ENCODE measurements around the gene CXCL12. TPM values are rescaled to one million over a fixed set of nuclear protein-coding genes. Genes with fewer than 3 reads are reported as not detected.

CXCL12 gene
- total and polyA plus RNA-seq, 4 donors, result 23.8 to 66.3 (median 41.8) TPM

DNA sequence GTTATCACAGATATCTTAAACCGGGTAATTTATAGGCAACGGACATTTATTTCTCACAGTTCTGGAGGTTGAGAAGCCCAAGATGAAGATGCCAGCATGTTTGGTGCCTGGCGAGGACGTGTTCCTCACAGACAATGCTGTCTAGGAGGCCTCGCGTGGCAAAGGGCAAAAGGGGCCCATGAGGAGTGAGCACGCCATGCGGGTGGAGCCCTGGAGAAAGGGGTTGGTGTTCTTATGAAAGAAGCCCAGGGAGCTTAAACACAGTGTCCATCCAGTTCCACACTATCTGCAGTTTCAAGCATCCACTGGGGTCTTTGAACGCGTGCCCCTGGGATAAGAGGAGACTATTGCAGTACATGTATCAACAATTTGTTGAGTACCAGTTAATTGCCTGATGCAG is 51.4 kb downstream of the CXCL12 start (continued):
- TF ChIP-seq, protein P1, sequence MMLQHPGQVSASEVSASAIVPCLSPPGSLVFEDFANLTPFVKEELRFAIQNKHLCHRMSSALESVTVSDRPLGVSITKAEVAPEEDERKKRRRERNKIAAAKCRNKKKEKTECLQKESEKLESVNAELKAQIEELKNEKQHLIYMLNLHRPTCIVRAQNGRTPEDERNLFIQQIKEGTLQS (IDR thresholded peaks at IDR 0.05), result no peak
- TF ChIP-seq JUND (IDR thresholded peaks at IDR 0.05) (no peak), RAD21 (IDR thresholded peaks at IDR 0.05) (no peak)
- TF ChIP-seq, protein P2, sequence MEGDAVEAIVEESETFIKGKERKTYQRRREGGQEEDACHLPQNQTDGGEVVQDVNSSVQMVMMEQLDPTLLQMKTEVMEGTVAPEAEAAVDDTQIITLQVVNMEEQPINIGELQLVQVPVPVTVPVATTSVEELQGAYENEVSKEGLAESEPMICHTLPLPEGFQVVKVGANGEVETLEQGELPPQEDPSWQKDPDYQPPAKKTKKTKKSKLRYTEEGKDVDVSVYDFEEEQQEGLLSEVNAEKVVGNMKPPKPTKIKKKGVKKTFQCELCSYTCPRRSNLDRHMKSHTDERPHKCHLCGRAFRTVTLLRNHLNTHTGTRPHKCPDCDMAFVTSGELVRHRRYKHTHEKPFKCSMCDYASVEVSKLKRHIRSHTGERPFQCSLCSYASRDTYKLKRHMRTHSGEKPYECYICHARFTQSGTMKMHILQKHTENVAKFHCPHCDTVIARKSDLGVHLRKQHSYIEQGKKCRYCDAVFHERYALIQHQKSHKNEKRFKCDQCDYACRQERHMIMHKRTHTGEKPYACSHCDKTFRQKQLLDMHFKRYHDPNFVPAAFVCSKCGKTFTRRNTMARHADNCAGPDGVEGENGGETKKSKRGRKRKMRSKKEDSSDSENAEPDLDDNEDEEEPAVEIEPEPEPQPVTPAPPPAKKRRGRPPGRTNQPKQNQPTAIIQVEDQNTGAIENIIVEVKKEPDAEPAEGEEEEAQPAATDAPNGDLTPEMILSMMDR (IDR thresholded peaks at IDR 0.05; ENCODE audit: low read depth, low read length, missing input control), result no peak

DNA sequence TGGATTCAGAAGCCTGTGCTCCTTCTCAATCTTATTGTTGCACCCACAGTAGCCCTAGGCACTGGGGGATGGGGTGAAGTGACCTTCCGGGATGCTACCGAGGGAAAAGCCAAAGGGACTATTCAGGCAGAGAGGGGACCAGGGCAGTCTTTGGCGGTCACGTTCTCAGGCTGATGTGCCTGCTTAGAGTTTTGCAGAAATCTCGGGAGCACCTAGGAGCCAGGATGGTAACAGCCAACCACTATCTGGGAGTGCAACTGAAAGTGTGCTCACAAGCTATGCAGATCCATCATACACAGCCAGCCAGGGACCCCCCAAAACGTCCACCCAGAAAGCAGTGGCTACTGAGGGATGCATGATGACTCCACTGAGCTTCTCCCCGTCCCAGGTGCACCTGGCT is 52.4 kb downstream of the CXCL12 start:
- Histone ChIP-seq H3K27me3 (ENCODE audit: control insufficient read depth in 4 of 4, insufficient read depth in 4 of 4, low read length in 3 of 4) (no peaks in the 10 kb centered on the region), H3K9ac (ENCODE audit: low read depth in 1 of 2, low read length in 2 of 2) (no peak overlapping the region), H3K4me3 (ENCODE audit: low read depth in 1 of 3, low read length in 3 of 3) (no peak overlapping the region), H3K4me1 (ENCODE audit: control insufficient read depth in 4 of 4, insufficient read depth in 4 of 4, low read length in 3 of 4) (no peaks in the 10 kb centered on the region), H3K36me3 (ENCODE audit: control insufficient read depth in 4 of 4, insufficient read depth in 3 of 4, low read depth in 1 of 4, low read length in 3 of 4) (no peaks in the 10 kb centered on the region), H3K27ac (ENCODE audit: low read depth in 1 of 2, low read length in 2 of 2) (no peak overlapping the region), H3K9me3 (ENCODE audit: control insufficient read depth in 4 of 4, low read length in 3 of 4) (no peaks in the 10 kb centered on the region)
- no peak for TF ChIP-seq FOXA2 (IDR thresholded peaks at IDR 0.05)
- no peak for TF ChIP-seq JUND (IDR thresholded peaks at IDR 0.05)
- TF ChIP-seq GABPA (IDR thresholded peaks at IDR 0.05 in 1 of 2, conservative IDR thresholded peaks at IDR 0.05 in 1 of 2), result no peak
- no peak for TF ChIP-seq HNF4A (conservative IDR thresholded peaks at IDR 0.05)
- TF ChIP-seq, protein P2 (IDR thresholded peaks at IDR 0.05; ENCODE audit: low read depth, low read length, missing input control), result no peak
- TF ChIP-seq TAF1 (conservative IDR thresholded peaks at IDR 0.05), result no peak
- no peak for TF ChIP-seq SP1 (IDR thresholded peaks at IDR 0.05)
- no peak for TF ChIP-seq HNF4G (IDR thresholded peaks at IDR 0.05)
- TF ChIP-seq YY1 (IDR thresholded peaks at IDR 0.05), result no peak
- TF ChIP-seq, protein P3, sequence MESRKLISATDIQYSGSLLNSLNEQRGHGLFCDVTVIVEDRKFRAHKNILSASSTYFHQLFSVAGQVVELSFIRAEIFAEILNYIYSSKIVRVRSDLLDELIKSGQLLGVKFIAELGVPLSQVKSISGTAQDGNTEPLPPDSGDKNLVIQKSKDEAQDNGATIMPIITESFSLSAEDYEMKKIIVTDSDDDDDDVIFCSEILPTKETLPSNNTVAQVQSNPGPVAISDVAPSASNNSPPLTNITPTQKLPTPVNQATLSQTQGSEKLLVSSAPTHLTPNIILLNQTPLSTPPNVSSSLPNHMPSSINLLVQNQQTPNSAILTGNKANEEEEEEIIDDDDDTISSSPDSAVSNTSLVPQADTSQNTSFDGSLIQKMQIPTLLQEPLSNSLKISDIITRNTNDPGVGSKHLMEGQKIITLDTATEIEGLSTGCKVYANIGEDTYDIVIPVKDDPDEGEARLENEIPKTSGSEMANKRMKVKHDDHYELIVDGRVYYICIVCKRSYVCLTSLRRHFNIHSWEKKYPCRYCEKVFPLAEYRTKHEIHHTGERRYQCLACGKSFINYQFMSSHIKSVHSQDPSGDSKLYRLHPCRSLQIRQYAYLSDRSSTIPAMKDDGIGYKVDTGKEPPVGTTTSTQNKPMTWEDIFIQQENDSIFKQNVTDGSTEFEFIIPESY (IDR thresholded peaks at IDR 0.05), result no peak
- TF ChIP-seq RXRA (IDR thresholded peaks at IDR 0.05), result no peak
- TF ChIP-seq RAD21 (IDR thresholded peaks at IDR 0.05), result no peak
- TF ChIP-seq, protein P4, sequence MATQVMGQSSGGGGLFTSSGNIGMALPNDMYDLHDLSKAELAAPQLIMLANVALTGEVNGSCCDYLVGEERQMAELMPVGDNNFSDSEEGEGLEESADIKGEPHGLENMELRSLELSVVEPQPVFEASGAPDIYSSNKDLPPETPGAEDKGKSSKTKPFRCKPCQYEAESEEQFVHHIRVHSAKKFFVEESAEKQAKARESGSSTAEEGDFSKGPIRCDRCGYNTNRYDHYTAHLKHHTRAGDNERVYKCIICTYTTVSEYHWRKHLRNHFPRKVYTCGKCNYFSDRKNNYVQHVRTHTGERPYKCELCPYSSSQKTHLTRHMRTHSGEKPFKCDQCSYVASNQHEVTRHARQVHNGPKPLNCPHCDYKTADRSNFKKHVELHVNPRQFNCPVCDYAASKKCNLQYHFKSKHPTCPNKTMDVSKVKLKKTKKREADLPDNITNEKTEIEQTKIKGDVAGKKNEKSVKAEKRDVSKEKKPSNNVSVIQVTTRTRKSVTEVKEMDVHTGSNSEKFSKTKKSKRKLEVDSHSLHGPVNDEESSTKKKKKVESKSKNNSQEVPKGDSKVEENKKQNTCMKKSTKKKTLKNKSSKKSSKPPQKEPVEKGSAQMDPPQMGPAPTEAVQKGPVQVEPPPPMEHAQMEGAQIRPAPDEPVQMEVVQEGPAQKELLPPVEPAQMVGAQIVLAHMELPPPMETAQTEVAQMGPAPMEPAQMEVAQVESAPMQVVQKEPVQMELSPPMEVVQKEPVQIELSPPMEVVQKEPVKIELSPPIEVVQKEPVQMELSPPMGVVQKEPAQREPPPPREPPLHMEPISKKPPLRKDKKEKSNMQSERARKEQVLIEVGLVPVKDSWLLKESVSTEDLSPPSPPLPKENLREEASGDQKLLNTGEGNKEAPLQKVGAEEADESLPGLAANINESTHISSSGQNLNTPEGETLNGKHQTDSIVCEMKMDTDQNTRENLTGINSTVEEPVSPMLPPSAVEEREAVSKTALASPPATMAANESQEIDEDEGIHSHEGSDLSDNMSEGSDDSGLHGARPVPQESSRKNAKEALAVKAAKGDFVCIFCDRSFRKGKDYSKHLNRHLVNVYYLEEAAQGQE (IDR thresholded peaks at IDR 0.05), result no peak
- TF ChIP-seq NR2F2 (IDR thresholded peaks at IDR 0.05), result no peak
- TF ChIP-seq FOXA1 (IDR thresholded peaks at IDR 0.05), result no peak
- TF ChIP-seq EGR1 (IDR thresholded peaks at IDR 0.05; ENCODE audit: low read depth in 2 of 2), result no peak
- no peak for DNase-seq (ENCODE audit: low spot score)
- 71% methylated on average over 7 of the region's 7 CpGs for WGBS
